Brain microvascular endothelial cell (primary cell): ENCODE data around the gene SNRPD2.

Experiments
- DNase-seq: peaks from one replicate; pipeline ENCODE4 v3.0.0-alpha.2; 2020
- H3K27ac ChIP-seq: fragments of 250-450 bp; sonication (Bioruptor Pico); 2 replicates; pipeline ENCODE4 v1.5.1; 2020; ENCODE audit warnings: mild to moderate bottlenecking, moderate library complexity
- H3K27me3 ChIP-seq: fragments of 250-450 bp; sonication (Bioruptor Pico); replicated peaks from 2 replicates; pipeline ENCODE4 v1.5.1; 2020; ENCODE audit warnings: mild to moderate bottlenecking
- H3K36me3 ChIP-seq: fragments of 250-450 bp; sonication (Bioruptor Pico); replicated peaks from 2 replicates; pipeline ENCODE4 v1.5.1; 2020; ENCODE audit warnings: mild to moderate bottlenecking
- H3K4me3 ChIP-seq: 2 replicates; pipeline ENCODE4 v1.5.1; 2011; ENCODE audit warnings: low read depth, mild to moderate bottlenecking, control low read depth, low read length, moderate library complexity
- in situ Hi-C: cut with HindIII; loops from 2 replicates; pipeline ENCODE4 v1.10.0; 2017; ENCODE audit warnings: low sequenced_read_pairs, low pct_ligation_motif_present
- TF ChIP-seq, protein P1 (sequence below): IDR thresholded peaks from 2 replicates; pipeline ENCODE4 v1.5.1; 2011; ENCODE audit warnings: low read depth, mild to moderate bottlenecking, moderate library complexity, low read length, control low read depth, inconsistent platforms; ENCODE audit errors: missing control alignments

SNRPD2 gene

DNA sequence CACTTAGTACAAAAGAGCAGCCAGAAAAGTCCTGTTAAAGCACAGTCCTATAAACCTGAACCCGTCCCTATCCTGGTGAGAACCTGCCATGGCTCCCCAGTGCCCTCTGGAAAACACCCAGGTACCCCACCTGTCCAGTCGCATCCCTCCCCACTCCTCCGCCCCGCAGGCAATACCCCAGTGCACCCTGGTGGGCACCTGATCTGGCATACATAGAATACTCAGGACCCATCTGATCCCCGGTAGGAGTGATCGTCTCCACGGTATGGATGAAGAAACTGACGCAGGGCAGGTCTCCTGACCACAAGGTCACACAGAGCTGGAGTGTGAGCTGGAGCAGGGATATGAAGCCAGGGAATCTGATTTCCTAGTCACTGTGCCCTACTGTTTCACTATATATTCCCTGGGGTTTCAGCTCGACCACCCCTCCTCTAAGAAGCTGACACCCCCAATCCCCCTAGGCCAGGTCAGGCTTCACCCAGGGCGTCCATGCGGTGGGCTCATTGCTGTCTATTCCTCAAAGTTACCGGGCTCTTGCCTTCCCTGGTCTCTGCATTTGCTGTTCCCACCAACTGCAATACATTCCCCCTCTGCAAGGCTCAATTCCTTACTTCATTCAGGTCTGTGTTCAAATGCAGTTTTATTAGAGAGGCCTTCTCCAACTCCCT, 26.4 kb upstream of the SNRPD2 start:
- TF ChIP-seq, protein P1, sequence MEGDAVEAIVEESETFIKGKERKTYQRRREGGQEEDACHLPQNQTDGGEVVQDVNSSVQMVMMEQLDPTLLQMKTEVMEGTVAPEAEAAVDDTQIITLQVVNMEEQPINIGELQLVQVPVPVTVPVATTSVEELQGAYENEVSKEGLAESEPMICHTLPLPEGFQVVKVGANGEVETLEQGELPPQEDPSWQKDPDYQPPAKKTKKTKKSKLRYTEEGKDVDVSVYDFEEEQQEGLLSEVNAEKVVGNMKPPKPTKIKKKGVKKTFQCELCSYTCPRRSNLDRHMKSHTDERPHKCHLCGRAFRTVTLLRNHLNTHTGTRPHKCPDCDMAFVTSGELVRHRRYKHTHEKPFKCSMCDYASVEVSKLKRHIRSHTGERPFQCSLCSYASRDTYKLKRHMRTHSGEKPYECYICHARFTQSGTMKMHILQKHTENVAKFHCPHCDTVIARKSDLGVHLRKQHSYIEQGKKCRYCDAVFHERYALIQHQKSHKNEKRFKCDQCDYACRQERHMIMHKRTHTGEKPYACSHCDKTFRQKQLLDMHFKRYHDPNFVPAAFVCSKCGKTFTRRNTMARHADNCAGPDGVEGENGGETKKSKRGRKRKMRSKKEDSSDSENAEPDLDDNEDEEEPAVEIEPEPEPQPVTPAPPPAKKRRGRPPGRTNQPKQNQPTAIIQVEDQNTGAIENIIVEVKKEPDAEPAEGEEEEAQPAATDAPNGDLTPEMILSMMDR: no peak
- H3K4me3 ChIP-seq: peak overlapping the region; percentile 68
- peaks cover 6% of the 10 kb centered on the region for H3K36me3 ChIP-seq
- H3K27ac ChIP-seq: peak overlapping the region; percentile 90
- H3K27me3 ChIP-seq: no peaks in the 10 kb centered on the region
- DNase-seq: no peak
- in situ Hi-C loops: no loop called here

DNA sequence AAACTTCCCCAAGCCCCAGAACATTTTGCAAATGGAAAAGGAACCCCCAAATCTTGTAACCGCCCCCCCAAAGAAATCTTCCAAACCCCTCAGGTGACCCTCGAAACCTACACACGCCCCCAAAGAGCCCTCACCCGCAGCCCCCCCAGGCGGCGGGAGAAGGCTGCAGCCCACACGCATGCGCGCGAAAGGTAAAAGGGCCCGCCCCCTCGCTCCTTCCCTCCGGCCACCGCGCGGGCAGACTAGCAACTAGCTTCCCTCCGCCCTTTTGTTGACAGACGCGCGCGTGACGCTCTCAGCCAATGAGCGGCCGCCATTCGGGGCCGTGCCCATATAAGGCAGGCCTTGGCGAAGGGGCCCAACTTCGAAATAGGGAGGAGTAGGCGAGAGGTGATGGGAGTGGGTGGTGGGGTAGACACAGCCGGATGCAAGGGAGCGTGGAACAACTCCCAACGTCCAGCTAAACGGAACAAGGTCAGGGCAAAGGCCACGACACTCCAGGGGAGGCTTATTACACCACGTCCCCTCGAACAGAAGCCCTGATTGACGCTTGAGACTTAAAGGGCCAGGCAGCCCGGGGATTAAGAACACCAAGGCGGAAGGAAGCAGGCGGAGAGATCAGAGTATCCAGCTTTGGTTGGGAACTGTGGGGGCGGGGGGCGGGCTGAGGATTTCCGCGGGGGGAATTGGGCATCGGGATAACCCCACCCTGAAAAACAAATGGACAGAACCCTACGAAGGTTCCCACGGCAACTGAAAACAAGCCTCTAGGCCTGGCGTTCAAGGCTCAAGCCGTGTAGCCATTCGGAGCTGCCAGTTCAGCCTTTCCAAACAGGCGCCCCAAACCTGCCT, 25.6 kb upstream of the SNRPD2 start:
- Histone ChIP-seq H3K4me3 (peak overlapping the region; percentile 68), H3K36me3 (peaks cover 14% of the 10 kb centered on the region), H3K27me3 (no peaks in the 10 kb centered on the region), H3K27ac (peak overlapping the region; percentile 90)
- TF ChIP-seq, protein P1: peak; percentile 45
- in situ Hi-C loops: no loop called here
- DNase-seq: peak; percentile 97

DNA sequence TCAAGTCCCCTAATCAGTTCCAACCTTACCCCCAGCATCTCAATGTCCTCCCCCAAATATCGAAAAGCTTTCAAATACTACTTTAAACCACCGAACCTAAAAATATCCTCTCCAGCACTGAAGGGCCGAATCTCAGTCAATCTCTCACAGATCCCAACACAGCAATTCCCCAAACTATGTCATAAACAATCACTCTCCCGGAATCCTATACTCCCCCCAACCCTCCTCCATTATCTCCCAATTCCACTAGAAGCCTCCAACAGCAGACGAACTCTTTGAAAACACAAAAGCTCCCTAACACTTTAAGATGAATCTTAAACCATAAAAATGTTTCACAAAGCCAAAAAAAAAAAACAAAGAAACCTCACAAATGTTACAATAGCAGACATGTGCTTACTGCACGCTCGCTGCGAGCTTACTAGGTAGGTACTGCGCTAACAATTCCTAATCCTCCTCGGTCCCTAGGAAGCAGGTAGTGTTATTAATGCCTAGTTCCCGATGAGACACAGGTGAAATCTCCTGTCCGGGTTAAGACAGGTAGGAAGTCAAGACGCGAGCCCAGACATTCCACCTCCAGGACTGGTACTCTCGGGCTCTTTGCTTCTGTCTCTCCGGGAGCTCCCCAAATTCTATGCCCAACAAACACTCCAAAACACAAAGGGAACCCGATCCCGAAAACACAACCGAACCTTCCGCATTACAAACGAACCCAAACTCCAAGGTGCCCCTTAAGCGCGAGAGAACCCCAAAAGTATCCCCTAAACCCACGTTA, 24.8 kb upstream of the SNRPD2 start:
- peak overlapping the region; percentile 90 for H3K27ac ChIP-seq
- peaks cover 16% of the 10 kb centered on the region for H3K36me3 ChIP-seq
- TF ChIP-seq, protein P1: no peak
- in situ Hi-C loops: no loop called here
- no peaks in the 10 kb centered on the region for H3K27me3 ChIP-seq
- DNase-seq: no peak
- H3K4me3 ChIP-seq: peak overlapping the region; percentile 68

DNA sequence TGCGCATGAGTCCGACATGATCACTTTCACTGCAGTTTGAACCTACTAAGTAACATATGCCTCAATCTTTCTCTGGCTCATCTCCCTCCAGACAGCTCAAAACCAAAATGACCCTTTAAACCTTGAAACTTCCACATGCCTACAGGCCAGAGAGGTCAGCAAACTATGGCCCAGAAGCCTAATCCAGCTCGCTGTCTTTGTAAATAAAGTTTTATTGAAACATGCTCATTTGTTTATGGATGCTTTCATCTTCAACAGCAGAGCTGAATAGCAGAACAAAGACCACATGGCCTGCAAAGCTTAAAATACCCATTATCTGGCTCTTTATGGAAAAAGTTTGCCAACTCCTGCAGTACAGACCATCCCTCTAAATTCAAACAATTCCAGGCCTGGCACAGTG, 23.4 kb upstream of the SNRPD2 start:
- Histone ChIP-seq H3K27me3 (no peaks in the 10 kb centered on the region), H3K36me3 (peaks cover 16% of the 10 kb centered on the region), H3K27ac (no peak overlapping the region), H3K4me3 (no peak overlapping the region)
- TF ChIP-seq, protein P1: no peak
- no peak for DNase-seq
- in situ Hi-C loops: no loop called here

DNA sequence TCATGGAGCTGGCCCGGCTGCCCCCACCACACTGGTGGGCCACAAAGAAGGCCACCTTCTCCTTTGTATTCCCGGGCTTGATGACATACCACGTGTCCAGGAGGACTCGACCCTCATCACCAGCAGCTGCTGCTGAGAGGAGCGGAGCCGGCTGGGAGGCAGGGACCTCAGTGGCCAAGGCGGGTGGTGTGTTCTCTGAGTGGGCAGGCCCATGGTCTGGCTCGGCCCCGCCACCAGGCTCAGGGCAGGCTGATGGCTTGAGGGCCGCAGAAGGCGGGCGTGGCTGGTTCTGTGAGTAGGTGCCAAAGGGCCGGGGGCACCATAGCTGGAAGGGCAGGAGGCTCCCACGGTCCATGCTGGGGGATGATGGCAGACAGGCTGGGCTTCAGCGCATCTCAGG, 21.4 kb upstream of the SNRPD2 start:
- peaks cover 16% of the 10 kb centered on the region for H3K36me3 ChIP-seq
- no peak overlapping the region for H3K4me3 ChIP-seq
- no peaks in the 10 kb centered on the region for H3K27me3 ChIP-seq
- TF ChIP-seq, protein P1: no peak
- in situ Hi-C loops: no loop called here
- no peak for DNase-seq
- no peak overlapping the region for H3K27ac ChIP-seq
